Measurements from ENCODE around the gene SIRPG. TPM values are rescaled to one million over a fixed set of nuclear protein-coding genes. Genes with fewer than 3 reads are reported as not detected.

The SIRPG gene
- total and polyA plus RNA-seq, 11 donors, result 0.54 to 2.3 TPM; not detected in 9

DNA sequence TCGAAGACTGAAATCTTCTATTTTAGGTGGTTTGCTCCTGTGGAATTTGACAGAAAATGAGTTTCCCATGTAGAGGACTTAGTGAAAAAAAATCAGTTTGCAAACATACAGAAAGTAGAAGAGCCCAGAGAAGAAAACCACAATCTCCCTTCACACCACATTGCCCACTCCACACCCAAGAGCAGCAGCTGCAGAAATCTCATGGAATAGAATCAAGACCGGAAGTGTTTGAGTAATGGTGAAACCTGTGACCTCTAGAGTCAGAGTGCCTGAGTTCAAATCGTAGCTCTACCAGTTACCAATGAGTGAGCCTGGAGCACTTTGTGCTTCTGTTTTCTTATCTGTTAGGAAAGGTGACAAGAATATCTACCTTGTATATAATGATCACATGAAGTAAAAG lies 4.6 kb downstream of the SIRPG start:
- no peak for TF ChIP-seq POLR2A (IDR thresholded peaks at IDR 0.05)
- TF ChIP-seq, protein P1, sequence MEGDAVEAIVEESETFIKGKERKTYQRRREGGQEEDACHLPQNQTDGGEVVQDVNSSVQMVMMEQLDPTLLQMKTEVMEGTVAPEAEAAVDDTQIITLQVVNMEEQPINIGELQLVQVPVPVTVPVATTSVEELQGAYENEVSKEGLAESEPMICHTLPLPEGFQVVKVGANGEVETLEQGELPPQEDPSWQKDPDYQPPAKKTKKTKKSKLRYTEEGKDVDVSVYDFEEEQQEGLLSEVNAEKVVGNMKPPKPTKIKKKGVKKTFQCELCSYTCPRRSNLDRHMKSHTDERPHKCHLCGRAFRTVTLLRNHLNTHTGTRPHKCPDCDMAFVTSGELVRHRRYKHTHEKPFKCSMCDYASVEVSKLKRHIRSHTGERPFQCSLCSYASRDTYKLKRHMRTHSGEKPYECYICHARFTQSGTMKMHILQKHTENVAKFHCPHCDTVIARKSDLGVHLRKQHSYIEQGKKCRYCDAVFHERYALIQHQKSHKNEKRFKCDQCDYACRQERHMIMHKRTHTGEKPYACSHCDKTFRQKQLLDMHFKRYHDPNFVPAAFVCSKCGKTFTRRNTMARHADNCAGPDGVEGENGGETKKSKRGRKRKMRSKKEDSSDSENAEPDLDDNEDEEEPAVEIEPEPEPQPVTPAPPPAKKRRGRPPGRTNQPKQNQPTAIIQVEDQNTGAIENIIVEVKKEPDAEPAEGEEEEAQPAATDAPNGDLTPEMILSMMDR (IDR thresholded peaks at IDR 0.05), result no peak

GRCh38 chr20:1652104-1652503 lies 5.5 kb downstream of the SIRPG start:
- no peaks in the 10 kb centered on the region for H3K27me3 ChIP-seq
- no peak overlapping the region for H3K4me3 ChIP-seq
- H3K4me1 ChIP-seq, result peaks cover 0 to 16% (median 0%) of the 10 kb centered on the region in 12 donors
- WGBS, 4 donors, result 37 to 56% (median 44%) methylated on average over 1 of the region's 1 CpG
- no peak for ATAC-seq
- H3K36me3 ChIP-seq, result no peaks in the 10 kb centered on the region
- no peak for DNase-seq
- no peak overlapping the region for H3K27ac ChIP-seq
- peaks cover 0 to 8% (median 0%) of the 10 kb centered on the region in 12 donors for H3K9me3 ChIP-seq
- intact Hi-C loops (cut with DNase I), result no loop called here
- no peak for TF ChIP-seq POLR2A (IDR thresholded peaks at IDR 0.05)
- TF ChIP-seq, protein P1 (IDR thresholded peaks at IDR 0.05), result no peak

More for the DNA sequence above, 4.6 kb downstream of the SIRPG start:
- ATAC-seq (no peak), DNase-seq (no peak)
- peaks cover 0 to 3% (median 0%) of the 10 kb centered on the region in 9 donors for H3K27me3 ChIP-seq
- intact Hi-C loops (cut with DNase I), result no loop called here
- 64 to 73% (median 70%) methylated on average over 3 of the region's 3 CpGs for WGBS, 4 donors
- H3K9me3 ChIP-seq, result peaks cover 0 to 8% (median 0%) of the 10 kb centered on the region in 12 donors
- peaks cover 0 to 18% (median 0%) of the 10 kb centered on the region in 12 donors for H3K4me1 ChIP-seq
- H3K27ac ChIP-seq, result no peak overlapping the region
- H3K4me3 ChIP-seq, result no peak overlapping the region
- H3K36me3 ChIP-seq, result no peaks in the 10 kb centered on the region

DNA sequence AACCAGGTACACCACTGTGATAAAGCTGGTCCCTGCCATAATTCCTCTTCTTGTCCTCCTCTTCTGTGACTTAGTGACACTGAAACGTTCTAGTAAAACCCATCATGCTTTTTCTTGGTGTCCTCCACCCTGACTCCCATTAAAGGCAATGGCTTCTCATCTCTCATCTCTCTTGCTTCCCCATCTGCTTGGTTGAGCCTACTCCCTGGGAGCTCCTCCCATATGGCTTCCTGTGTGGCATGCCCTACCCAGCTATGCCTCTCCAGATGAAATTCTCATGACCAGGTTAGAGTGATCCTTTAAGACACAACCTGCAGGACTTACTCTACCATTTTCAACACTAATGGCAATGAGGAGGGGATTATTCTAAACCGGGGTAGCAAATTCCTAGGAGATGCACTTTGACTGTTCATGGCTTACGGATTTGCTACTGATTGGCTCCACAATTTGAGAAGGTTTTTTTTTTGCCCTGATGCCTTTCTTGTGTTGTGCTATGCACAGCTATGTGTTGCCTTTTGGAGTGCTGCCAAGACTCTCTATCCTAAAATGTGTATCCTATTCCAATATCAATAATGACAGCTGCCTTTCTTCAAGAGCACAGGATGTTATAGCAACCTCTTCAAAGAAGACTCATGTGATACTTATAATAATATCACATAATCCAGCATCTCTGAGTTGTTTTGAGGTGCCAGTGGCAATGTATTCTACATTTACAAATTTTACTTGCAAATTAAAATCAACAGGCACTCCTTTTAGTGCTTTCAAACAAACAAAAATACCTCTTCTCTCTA lies 6.1 kb downstream of the SIRPG start:
- TF ChIP-seq, protein P1 (IDR thresholded peaks at IDR 0.05), result no peak
- no peak for TF ChIP-seq POLR2A (IDR thresholded peaks at IDR 0.05)
- H3K4me3 ChIP-seq, result no peak overlapping the region
- no peaks in the 10 kb centered on the region for H3K27me3 ChIP-seq
- ATAC-seq, result no peak
- no peaks in the 10 kb centered on the region for H3K36me3 ChIP-seq
- no peak overlapping the region for H3K27ac ChIP-seq
- intact Hi-C loops (cut with DNase I), result no loop called here
- H3K4me1 ChIP-seq, result peaks cover 0 to 16% (median 0%) of the 10 kb centered on the region in 12 donors
- WGBS, 4 donors, result 55 to 63% (median 61%) methylated on average over 3 of the region's 3 CpGs
- DNase-seq, result no peak
- peaks cover 0 to 8% (median 0%) of the 10 kb centered on the region in 12 donors for H3K9me3 ChIP-seq

GRCh38 chr20:1648101-1648500 lies 9.5 kb downstream of the SIRPG start:
- WGBS, 4 donors, result 65 to 74% (median 70%) methylated on average over 5 of the region's 5 CpGs
- Histone ChIP-seq H3K9me3 (no peaks in the 10 kb centered on the region), H3K27me3 (peaks cover 0 to 15% (median 0%) of the 10 kb centered on the region in 9 donors), H3K4me3 (no peak overlapping the region), H3K27ac (no peak overlapping the region), H3K36me3 (no peaks in the 10 kb centered on the region), H3K4me1 (peaks cover 0 to 16% (median 0%) of the 10 kb centered on the region in 12 donors)
- DNase-seq (no peak), ATAC-seq (no peak)
- intact Hi-C loops (cut with DNase I), result no loop called here
- no peak for TF ChIP-seq POLR2A (IDR thresholded peaks at IDR 0.05)
- TF ChIP-seq, protein P1 (IDR thresholded peaks at IDR 0.05), result no peak

All from heart left ventricle (tissue), 16 donors.